ENCODE results near the gene ALDH1A1.

DNA sequence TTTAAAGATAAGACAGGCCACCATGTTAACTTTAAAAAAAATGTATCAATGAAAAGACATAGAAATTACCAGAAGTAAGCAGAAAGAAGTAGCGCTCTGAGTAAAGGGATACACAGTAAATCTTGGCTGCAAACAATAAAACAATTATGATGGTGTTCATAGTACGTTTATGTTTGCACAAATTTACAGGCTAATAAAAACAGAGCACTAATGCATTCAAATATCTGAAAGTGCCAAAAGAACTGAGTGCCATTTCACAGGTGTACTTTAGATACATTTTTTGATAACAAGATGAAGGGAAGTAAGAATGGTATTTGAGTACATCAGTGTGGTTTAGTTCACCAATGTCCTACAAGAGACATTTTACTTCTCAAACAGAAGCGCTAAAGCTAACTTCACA lies 32.9 kb upstream of the ALDH1A1 start:
- TF ChIP-seq EZH2 (IDR thresholded peaks at IDR 0.05; ENCODE audit: insufficient read depth, poor library complexity, severe bottlenecking) (no peak), EZH2phosphoT487 (IDR thresholded peaks at IDR 0.05; ENCODE audit: insufficient read depth, low read depth) (no peak)

Measured in GM23248 (cell line).